Measurements from ENCODE around the gene NDUFS4. TPM values are rescaled to one million over a fixed set of nuclear protein-coding genes. Genes with fewer than 3 reads are reported as not detected.

The NDUFS4 gene
- total RNA-seq, 2 experiments from 2014 or later, result 25.0 to 25.1 TPM

DNA sequence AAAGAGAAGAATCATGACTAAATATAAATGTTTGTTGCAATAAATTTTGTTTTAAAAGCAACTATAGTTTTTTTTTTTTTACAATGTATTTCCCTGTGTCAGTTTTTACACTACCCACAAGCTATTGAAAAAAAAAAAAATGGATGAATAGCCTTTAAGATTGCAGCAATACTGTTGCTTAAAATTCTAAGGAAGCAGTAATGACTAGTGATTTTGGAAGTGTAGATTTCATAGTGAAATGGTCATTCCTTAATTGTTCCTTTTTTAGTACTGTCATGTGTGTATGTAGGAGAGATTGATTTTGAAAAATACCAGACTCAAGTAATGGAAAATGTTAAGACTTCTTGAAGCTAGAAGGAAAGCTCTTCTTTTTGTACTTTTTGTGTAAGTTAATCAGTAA lies 53.1 kb downstream of the NDUFS4 start:
- intact Hi-C loops (cut with DNase I, micrococcal nuclease), result no loop called here
- no peaks in the 10 kb centered on the region for H3K4me1 ChIP-seq (ENCODE audit: insufficient read depth, low read length)
- TF ChIP-seq CTCF (IDR thresholded peaks at IDR 0.05), result no peak
- DNase-seq (no peak), ATAC-seq (ENCODE audit: poor library complexity) (no peak)
- ChIA-PET CTCF (no interaction called here), POLR2A (no interaction called here)
- H3K36me3 ChIP-seq (ENCODE audit: insufficient read depth, low read length), result no peaks in the 10 kb centered on the region
- Mint-ChIP-seq H3K4me3 (no peak overlapping the region), H3K4me1 (ENCODE audit: low read depth) (peaks cover 30% of the 10 kb centered on the region), H3K27ac (no peak overlapping the region), H3K36me3 (ENCODE audit: low read depth) (peaks cover 38% of the 10 kb centered on the region), H3K27me3 (no peaks in the 10 kb centered on the region), H3K9me3 (no peaks in the 10 kb centered on the region)
- no peaks in the 10 kb centered on the region for H3K27me3 ChIP-seq (ENCODE audit: control insufficient read depth in 1 of 2, insufficient read depth in 2 of 2, low read length in 2 of 2)
- no peak overlapping the region for H3K4me3 ChIP-seq (ENCODE audit: low read length)
- no peak overlapping the region for H3K27ac ChIP-seq (ENCODE audit: low read depth in 1 of 2, low read length in 2 of 2)
- no peaks in the 10 kb centered on the region for H3K9me3 ChIP-seq (ENCODE audit: control insufficient read depth in 1 of 2, insufficient read depth in 1 of 2, low read length in 2 of 2)

GRCh38 chr5:53614376-53614885 lies 54.0 kb downstream of the NDUFS4 start:
- no peaks in the 10 kb centered on the region for H3K36me3 ChIP-seq (ENCODE audit: insufficient read depth, low read length)
- no peaks in the 10 kb centered on the region for H3K27me3 Mint-ChIP-seq
- H3K27me3 ChIP-seq (ENCODE audit: control insufficient read depth in 1 of 2, insufficient read depth in 2 of 2, low read length in 2 of 2), result no peaks in the 10 kb centered on the region
- ATAC-seq (ENCODE audit: poor library complexity), result no peak
- intact Hi-C loops (cut with DNase I, micrococcal nuclease), result no loop called here
- TF ChIP-seq CTCF (IDR thresholded peaks at IDR 0.05), result no peak
- CTCF ChIA-PET, result no interaction called here
- no peak overlapping the region for H3K27ac Mint-ChIP-seq
- no peak overlapping the region for H3K4me3 ChIP-seq (ENCODE audit: low read length)
- DNase-seq, result no peak
- H3K9me3 ChIP-seq (ENCODE audit: control insufficient read depth in 1 of 2, insufficient read depth in 1 of 2, low read length in 2 of 2), result peaks cover 0 to 5% of the 10 kb centered on the region in 2 experiments
- no peaks in the 10 kb centered on the region for H3K9me3 Mint-ChIP-seq
- no peak overlapping the region for H3K4me3 Mint-ChIP-seq
- H3K4me1 ChIP-seq (ENCODE audit: insufficient read depth, low read length), result no peaks in the 10 kb centered on the region
- no peak overlapping the region for H3K27ac ChIP-seq (ENCODE audit: low read depth in 1 of 2, low read length in 2 of 2)
- H3K36me3 Mint-ChIP-seq (ENCODE audit: low read depth), result peaks cover 30% of the 10 kb centered on the region
- H3K4me1 Mint-ChIP-seq (ENCODE audit: low read depth), result peaks cover 21% of the 10 kb centered on the region
- POLR2A ChIA-PET, result no interaction called here

DNA sequence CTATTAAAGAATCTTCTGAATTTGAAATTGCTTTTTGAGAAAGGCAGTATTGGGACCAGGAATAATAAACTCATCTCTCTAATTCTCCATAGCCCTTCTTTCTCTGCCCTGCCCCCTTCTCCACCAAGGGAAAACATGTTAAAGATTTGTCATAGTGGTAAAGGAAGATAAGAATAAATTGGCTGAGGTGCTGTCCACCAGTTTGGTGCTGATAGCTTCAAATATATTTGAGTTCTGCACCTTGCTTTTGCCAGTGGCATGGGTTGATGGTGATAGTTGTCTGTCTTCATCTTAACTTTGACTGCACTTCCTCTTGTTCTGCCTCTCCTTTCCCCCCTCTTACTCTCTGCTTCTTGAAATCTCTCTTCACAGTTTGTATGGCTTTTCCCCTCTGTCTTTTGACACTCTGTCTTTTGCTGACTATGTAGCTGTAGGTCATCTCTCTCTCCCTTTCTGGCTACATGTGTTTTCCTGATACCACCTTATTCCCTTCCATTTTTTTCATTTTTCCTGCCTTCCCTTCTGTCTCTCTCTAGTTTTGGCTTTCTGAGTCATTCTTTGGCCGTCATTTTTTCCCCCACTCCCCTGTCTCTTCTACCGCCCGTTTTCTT lies 56.6 kb downstream of the NDUFS4 start:
- ATAC-seq (ENCODE audit: poor library complexity), result no peak
- H3K4me3 ChIP-seq (ENCODE audit: low read length), result no peak overlapping the region
- ChIA-PET CTCF (no interaction called here), POLR2A (no interaction called here)
- H3K27me3 ChIP-seq (ENCODE audit: control insufficient read depth in 1 of 2, insufficient read depth in 2 of 2, low read length in 2 of 2), result no peaks in the 10 kb centered on the region
- TF ChIP-seq CTCF (IDR thresholded peaks at IDR 0.05), result no peak
- H3K4me1 Mint-ChIP-seq (ENCODE audit: low read depth), result peaks cover 9% of the 10 kb centered on the region
- peaks cover 2% of the 10 kb centered on the region for H3K9me3 Mint-ChIP-seq
- H3K27me3 Mint-ChIP-seq, result no peaks in the 10 kb centered on the region
- H3K9me3 ChIP-seq (ENCODE audit: control insufficient read depth in 1 of 2, insufficient read depth in 1 of 2, low read length in 2 of 2), result peaks cover under 1 to 10% of the 10 kb centered on the region in 2 experiments
- intact Hi-C loops (cut with DNase I, micrococcal nuclease), result no loop called here
- no peaks in the 10 kb centered on the region for H3K36me3 ChIP-seq (ENCODE audit: insufficient read depth, low read length)
- H3K27ac ChIP-seq (ENCODE audit: low read depth in 1 of 2, low read length in 2 of 2), result no peak overlapping the region
- H3K36me3 Mint-ChIP-seq (ENCODE audit: low read depth), result peaks cover 31% of the 10 kb centered on the region
- H3K27ac Mint-ChIP-seq, result no peak overlapping the region
- DNase-seq, result no peak
- H3K4me3 Mint-ChIP-seq, result no peak overlapping the region
- no peaks in the 10 kb centered on the region for H3K4me1 ChIP-seq (ENCODE audit: insufficient read depth, low read length)

Data from CD4-positive, alpha-beta T cell (primary cell).